NCI-H82 (cell line): ENCODE data around the gene MEGF11.

Experiments
- DNase-seq: peaks from one replicate; lab custom pipeline; 2025; lab: John Stamatoyannopoulos, UW

MEGF11 gene

DNA sequence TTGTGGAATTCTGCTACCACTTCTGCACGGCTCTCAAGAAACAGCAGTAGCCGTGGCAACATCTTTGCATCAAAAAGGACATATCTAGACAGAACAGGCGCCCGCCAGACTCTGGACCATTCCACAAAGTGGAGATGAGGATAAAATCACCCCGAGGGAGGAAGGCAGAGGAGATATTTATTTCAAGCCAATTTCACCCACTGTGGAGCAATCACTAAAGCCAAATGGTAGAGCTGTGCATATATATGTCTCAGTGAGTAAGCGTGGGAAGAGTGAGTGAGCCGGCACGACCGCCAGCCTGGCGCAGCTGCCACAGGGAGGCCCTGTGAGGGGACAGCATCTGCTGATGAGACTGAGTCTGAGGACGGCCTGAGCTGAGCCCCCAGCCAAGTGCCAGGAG lies 111.3 kb downstream of the MEGF11 start:
- DNase-seq = peak; percentile 40

DNA sequence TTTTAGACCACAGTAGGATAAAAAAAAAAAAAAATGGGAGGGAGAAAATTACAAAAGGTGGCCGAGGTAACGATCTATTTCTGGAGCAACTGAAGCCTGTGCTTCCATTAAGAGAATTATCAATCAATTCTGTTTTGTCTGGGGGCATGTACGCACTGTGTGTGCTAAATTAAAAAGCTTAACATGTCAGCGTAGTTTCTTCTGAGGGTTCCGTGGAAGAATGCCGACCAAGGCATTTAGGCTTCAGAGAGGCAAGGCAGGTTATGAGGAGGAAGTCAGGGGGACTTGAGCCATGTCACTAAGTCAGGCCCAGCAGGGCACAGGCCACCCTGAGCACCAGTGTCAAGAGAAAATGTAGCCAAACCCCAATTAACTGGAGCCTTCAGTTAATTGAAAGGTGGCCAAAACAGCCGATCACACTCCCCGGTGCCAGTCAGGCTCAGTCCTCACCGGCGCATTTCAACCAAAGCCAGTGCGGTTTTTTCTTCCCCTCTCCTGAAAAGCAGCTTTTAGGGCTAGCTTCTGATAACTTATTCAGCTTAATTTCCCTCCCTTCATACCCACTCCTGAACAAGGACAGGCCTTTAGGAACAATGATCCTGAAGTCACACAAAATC lies 113.9 kb downstream of the MEGF11 start:
- no peak for DNase-seq

DNA sequence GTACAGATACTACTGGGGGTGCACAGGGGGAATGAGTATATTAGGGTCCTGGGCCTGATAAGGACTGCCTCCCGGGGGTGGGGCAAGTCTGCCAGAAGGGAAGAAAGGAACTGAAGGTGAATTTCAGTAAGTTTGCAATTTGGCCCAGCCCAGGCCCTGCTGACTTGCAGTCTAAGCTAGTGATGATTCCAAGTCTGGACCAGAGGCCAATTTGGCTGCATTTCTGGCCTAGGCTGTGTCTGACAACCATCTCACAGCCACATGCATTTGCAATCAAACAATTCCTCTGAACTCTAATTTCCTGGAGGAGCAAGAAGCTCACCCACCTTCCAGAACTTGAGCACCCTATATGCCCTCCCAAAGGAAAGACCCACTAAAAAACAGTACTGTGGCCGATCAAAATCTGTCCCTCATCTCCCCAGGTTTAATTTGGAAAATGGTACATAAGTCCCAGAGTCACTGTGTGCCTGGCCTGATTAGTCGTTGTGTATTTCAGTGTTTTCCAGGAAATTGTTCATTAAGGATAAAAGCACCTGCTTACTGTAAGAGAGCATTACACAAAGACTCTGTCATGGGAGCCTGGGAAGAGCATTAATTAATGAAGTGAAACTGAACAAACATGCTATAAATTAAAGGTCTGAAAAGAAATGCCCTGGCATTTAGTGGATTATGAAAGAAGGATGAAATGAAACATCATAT lies 114.5 kb downstream of the MEGF11 start:
- DNase-seq = no peak

DNA sequence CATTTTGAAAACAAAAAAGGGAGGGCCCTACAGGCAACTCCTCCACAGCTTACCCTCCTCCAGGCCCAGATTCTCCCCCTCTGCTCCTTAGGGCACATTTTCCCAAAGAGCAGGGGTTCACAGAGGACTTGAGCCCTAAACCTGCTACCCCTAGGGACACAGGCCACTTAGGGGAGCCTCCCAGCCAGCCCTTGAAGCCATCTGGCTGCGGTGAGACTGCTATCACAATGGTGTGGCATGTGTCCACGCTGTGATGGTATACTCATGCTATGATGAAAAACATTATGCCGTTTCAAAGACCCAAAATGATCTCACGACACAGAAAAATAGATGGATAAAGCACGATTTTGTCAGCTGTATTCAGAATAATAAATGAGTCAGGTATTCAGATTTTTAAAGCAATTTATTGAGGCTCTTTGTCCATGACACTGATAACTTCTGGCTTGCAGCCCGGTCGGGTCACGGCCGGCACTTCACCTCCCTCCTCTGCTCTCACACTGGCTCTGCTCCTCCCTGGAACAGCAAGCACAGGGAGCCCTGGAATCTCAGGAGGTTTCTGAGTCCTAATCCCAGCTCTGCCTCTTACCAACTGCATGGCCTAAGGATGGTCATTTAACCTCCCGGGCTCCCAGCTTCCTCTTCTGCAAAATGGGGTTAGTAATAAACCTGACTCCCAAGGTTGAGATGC lies 115.3 kb downstream of the MEGF11 start:
- DNase-seq = no peak

DNA sequence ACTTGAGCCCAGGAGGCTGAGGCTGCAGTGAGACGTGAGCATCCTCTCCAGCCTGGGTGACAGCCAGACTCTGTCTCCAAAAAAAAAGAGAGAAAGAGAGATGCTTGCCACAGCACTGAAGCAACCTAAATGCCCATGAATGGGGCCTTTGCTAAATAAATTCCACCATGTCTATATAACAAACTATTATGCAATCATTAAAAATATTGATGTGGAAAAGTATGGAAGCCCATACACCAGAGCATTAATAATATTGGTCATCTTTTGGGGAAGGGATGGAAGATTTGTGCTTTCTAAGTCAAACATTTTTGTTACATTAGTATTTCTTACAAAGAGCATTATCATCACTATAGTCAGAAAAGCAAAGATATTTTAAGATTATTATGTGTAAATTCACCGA lies 116.6 kb downstream of the MEGF11 start:
- DNase-seq = no peak

DNA sequence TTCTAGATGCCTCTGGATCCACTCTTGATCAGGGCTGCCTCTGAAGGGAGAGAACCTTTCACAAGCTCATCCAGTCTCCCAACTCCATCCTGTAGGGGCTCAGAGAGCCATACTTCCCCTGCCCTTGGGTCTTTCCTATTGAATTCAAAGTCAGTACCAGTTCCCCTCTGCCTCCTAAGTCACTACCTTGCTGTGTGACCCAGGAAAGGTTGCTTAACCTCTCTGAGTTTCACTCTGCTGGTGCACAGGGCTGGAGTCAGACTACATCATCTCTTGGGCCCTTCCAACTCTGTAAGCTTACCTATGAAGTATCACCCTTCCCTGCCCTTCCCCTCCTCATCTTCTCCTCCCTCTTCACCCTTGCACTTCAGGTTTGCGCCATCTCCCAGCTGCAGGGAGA lies 117.9 kb downstream of the MEGF11 start:
- DNase-seq = no peak

DNA sequence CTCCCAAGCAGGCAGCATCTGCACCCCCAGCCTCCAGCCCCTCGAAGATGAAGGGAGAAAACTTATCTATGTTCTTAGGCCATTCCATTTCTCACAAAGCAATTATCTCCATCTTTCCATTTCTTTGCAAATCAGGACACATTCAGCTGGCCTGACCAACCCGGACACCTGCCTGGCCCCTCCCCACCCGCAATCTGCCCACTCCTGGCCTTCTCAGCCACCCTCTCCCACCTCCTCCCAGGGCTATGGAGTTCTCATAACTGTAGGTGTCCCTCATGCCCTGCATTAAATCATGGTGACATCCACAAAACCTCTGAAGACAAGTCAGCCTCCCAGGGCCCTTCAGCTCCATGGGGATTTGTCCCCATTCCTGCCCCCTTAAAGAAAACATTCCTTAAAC lies 119.3 kb downstream of the MEGF11 start:
- DNase-seq = no peak

DNA sequence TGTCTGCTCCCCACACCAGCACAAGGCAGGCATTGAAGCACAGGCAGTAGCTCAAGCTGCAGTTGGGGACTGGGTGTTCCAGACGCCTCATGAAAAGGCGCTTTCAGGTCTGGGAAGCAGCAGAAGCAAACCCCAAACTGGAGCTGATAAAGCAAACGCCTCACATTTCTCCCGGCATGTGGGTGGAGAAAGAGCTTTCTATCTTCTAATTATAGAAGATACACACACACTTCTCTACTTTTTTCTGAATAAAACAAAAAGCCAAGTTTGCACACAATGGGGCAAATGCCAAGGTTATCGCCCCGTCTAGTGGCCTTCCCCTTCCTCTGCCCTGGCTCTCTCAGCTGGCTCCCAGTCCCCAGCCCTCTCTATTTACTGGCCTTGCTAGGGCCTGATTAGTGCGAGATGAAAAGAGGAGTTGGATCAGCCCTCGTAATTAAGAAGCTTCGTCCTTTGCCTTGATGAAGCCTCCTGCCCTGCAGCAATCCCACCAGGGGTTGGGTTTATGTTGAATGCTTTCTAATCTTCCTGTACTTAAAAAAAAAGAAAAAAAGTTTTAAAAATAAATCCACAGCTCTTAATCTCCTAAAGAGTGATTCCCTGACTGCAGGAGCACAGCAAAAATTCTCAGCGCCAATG lies 120.2 kb downstream of the MEGF11 start:
- DNase-seq = peak; percentile 28

DNA sequence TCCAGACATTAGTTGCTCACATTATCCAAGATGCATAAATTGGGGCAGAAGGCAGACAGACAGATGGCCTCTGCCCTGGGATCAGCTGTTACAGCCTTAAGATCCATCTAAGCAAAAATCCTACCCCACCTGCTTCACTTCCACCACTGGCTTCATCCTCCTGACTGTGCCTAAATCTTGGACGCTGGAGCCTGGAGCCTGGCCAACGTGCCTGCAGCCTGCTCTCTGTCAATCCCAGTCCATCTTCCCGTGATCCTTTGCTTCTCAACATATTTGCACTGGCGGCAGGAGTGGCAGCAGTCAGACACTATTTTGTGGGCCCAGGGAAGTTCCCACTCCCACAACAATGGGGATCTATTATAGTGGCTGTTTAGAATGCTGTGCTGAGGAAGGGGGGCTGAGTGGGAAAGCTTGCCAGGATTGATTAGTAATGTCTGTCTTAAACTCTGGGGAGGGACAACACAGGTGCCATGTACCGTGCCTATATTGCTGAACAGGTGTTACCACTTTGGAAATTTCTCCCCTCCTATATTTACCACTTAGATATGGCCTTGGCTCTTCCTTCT lies 121.2 kb downstream of the MEGF11 start:
- peak; percentile 92 for DNase-seq

DNA sequence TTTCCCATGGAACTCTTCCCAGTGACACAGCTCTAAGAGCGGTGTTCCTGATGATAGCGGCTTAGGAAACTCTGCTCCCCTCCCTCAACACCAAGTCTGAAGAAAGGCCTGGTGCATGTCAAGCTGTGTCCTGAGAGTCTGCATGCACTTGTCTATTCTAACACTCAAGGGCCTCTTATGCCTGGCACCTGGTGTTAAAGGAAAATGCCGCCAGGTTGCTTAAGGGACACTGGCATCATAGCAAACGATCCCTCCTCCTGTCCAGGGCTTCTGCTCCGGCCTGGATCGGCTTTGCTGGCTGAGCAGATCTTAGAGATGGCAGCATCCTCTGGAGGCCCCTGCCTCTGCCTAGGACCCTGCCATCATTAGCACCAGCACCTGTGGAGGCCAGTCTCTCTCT lies 121.7 kb downstream of the MEGF11 start:
- no peak for DNase-seq

DNA sequence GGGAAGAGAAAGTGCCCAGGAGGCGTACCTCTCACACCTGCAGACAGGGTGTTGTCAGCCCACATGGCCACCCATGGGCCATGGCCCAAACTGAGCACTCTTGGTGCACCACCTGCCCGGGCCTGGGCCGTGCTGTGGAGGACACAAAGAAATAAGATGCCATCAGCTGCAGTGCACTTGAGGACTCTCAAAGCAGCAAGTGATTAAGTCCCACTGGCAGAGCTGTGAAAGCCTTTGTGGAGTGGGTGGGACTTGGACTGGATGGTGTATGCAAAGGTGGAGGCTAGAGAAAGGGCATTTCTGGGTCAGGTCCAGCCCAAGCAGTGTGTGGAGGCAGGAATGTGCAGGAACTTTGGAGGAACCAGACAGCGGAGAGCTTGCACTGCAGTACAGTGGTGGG lies 122.3 kb downstream of the MEGF11 start:
- peak; percentile 17 for DNase-seq

DNA sequence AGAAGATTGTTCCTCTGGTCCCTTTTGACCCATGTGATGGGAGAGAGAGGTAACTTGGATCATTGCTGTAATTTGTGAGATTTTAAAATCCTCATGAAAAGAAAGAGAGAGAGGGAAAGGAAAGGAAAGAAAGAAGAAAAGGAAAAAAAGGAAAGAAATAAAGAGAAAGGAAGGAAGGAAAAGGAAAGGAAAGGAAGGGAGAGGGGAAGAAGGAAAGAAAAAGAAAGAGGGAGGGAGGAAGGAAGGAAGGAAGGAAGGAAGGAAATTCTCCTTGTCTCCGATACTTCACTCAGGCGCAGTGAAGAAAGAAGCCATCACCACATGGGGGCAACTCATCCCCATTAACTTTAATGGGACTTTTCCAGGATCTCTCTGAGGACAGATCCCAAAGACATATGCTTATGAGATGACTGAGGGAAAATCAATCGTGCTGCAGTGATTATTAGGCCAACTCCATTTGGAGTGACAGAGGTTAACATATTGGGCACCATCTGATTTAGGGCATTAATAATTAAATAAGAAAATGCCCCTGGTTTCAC lies 123.0 kb downstream of the MEGF11 start:
- DNase-seq = peak; percentile 50

DNA sequence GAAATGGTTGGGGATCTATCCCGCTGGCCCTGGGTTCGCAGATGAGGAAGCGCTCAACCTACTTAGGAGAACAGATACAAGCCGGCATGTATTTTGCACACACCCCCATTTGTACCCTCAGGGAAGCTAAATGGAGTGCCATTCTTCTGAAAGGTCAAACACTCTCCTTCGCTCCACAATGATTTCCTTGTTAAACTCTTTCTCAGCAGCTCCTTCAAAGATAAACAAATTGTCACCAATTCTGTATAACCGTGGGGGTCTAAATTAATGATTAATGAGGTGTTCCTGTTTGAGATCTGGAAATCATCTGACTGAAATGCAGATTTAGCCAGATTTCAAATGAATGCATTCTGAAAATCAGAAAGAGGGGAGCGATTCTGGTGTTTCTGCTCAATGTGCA lies 124.0 kb downstream of the MEGF11 start:
- no peak for DNase-seq

DNA sequence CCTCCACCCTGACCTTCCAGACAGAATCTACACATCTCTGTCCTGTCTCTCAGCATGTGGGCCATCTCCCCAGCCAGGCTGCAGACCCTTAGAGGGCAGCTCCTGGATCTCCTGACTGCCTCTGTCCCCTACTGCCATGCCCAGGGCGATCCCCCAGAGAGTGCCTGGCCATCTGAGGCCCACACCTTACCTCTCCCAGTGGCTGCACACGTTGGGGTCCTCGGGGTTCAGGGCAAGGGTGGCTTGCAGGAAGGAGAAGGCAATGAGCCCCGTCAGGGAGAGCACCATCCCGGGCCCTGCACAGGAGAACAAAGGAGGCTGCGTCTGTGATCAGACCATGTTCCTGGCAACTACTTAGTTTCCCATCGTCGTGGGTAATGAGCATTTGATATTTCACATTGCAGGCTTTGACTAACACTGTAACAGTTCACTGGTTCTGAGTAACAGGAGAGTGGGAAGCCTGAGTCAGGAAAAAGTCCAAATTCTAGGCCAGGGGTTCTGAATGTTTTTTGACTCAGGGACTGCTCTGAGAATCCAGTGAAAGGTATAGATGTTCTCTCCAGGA lies 125.4 kb downstream of the MEGF11 start:
- DNase-seq = no peak

DNA sequence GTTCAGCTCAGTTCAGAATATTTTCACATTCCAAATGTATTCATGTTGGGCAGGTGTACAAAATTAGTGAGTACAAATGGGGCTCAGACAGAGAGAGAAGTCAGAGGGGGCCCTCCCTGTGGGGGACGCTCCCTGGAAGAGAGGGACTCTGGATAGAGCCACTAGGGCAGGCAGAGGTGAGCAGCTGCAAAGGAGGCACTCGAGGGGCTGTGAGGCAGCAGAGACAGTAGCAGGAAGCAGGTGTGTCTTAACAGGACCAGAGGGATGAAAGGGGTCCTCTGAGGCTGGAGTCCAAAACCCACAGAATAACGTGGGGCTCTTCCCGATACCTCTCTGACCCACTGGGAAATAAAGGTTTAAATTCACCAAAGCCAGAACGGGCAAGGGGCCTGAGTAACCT lies 127.1 kb downstream of the MEGF11 start:
- peak; percentile 49 for DNase-seq

DNA sequence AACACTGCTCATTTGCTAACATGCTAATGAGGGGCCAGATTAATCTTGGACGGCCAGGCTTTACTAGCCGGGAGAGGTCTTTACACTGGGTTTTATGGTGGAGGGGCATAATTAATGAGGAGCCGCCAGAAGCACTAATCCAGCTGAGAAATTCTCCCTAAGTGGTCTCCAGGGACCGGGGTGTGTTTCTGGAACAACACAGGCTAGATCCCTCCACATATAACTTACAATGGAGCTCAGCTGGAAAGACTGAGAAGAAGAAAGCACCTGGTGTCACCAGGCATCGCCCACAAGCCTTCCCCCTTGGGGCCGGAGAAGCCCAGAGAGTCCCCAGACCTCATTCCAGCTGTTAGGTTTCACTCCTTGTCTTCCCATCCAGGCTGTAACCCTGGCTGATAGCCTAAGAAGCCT lies 127.5 kb downstream of the MEGF11 start:
- DNase-seq = peak; percentile 98

DNA sequence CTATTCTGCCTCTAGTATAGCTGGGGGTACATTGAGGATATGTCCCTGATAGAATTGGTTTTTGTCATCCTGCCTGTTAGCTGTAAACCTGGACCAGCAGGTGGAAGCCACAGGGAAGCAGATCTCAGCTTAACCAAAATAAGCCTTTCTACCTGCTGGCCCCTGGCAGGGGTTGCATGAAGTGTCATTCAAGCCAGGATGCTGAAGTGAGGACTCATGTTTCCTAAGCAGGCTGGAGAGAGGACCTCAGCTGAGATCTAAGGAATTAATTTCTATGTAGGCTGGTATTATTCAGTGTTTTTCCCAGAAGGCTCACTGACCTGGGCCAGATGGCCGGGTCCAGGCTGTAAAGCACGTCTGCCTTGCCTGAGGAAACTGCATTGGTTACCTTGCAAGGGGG lies 128.9 kb downstream of the MEGF11 start:
- peak; percentile 77 for DNase-seq

DNA sequence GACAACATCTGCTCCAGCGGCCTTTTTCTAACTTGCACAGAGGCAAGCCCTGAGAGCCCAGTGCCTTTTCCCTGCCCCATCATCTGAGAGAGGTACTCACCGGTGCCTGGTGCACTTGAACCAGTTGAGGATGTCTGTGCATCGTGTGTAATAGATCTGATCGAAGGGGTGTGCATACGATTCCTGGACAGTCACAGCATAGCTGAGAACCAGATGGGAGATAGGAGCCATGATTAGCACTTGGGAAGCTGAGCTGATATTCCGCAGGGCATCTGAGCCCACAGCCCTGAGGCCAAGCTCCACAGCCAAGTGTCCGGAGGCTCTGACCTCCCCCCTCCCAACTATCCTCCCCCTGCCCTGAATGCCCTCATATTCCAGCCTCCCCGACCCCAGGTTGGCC lies 129.8 kb downstream of the MEGF11 start:
- no peak for DNase-seq

DNA sequence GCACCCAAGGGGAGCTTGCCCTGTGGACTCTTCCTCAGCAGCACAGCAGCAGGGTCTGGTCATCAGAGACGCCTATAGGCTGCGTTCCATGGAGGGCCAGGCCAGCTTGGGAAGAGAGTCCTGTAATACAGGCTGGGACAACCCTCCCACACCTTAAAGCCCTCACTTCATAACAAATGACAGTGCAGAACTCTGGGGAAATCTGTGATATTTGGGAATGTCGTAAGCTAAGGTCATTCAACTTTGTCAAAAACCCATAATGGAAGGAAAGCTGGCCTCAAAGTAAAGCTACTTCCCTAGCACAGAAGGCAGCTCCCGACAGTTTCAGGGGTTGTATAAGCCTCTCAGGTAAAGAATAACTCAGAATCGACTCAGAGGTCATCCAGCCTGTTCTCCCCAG lies 133.1 kb downstream of the MEGF11 start:
- no peak for DNase-seq

DNA sequence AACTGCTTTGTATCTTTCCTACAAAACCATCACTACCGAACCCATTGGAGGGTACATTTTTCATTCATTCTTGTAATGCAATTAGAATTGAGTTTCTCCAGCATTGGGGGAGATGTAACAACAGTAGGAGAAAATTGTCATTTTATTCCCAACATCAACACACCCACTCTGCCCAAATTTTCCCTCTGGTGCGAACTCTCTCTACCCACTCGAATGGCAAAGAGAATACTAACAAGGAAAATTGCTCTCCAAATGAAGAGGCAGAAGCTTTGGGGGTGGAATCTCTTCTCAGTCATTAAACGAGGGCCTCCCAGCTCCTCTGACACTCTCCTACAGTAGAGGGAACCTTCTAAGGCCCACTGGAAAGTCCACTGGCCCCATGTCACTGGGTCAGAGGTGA lies 135.7 kb downstream of the MEGF11 start:
- no peak for DNase-seq

DNA sequence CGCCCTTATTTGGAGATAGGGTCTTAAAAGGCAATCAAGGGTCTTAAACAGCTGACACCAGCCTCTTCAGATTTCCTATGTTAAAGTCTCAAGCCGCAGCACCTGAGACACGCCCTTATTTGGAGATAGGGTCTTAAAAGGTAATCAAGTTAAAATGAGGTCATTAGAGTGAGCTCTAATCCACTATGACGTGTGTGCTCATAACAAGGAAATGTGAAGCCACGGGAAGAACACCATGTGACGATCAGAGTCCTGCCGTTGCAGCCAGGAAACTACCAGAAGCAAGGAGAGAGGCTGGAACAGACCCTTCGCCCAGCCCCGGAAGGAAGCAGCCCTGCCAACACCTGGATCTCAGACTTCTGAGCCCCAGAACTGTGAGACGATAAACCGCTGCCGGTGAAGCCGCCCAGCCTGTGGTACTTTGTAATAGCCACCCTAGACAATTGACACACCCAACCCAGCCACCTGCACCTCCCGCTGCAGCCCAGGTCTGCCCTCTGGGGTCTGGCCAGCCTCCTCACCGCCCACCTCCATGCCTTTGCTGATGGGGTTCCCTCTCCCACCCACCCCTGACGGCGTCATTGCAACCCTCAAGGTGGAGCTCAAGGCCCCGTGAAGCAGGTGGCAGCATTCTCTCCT lies 137.9 kb downstream of the MEGF11 start:
- DNase-seq = peak; percentile 67
